ENCODE data around the gene FZD10.

Gene FZD10

DNA sequence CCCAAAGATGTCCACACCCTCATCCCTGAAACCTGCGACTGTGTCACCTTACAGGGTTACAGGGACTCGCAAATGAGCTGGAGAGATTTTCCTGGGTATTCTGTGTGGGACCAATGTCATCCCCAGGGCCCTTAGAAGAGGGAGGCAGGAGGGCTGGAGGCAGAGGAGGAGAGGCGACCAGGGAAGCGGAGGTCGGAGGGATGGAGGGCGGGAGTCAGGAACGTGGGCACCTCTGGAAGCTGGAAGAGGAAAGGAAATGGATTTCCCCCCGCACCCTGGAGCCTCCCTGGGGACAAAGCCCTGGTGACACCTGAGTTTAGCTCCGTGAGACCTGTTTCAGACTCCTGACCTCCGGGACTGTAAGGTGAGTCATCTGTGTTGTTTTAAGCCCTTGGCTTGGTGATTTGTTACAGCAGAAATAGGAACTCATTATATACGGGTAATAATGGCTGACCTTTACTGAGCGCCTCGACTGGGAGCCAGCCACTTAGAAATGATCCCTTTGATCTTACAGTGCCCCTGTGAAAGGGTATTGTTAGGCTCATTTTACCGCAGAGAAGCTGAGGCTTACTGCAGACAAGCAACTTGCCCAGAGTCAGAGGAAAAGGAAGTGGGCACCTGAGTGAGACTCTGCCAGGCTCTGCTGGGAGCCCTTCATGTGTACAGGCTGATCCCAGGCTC lies 29.3 kb upstream of the FZD10 start:
- no peak for DNase-seq

DNA sequence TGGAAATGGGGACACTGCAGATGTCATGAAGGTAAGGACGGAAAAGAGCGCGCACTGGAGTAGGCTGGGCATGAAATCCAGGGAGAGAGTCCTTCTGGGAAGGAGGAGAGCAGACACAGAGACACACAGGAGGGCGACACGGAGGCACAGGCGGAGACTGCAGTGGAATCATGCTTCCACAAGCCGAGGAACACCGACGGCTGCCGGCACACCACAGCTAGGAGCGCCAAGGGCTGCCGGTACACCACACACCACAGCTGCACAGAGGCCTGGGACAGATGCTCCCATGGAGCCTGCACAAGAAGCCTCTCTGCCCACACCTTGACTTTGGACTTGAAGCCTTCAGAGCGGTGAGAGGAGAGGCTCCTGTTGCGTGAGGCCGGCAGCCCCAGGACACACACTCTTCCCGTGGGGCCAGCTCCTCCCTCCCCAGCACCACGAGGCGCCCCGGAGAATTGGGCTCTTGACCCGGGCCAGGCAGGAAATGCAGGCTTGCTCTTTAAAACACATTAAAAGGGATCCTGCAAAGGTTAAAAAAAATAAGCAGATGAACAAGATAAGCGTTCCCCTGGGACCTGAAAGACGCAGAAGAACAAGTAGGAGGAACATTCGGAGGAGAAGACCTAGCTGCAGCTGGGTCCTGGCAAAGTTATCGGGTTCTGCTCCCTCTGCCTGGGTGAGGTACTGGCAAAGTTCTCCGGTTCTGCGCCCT lies 28.3 kb upstream of the FZD10 start:
- no peak for DNase-seq

DNA sequence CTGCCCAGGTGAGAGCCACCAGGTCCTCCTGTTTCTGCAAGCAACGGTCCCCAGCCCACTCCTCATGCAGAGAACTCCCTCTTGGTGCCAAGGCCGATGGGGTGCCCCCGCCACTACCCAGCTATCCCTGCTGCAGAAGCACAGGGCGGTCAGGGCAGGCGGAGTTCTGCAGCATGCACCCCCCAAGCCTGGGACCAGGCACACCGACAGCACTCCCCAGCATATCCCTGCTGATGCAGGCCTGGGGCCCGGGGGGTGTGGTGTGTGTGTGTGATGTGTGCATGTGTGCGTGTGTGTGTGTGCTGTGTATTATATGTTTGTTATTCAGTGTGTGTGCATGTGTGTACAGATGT lies 27.7 kb upstream of the FZD10 start:
- DNase-seq: no peak

DNA sequence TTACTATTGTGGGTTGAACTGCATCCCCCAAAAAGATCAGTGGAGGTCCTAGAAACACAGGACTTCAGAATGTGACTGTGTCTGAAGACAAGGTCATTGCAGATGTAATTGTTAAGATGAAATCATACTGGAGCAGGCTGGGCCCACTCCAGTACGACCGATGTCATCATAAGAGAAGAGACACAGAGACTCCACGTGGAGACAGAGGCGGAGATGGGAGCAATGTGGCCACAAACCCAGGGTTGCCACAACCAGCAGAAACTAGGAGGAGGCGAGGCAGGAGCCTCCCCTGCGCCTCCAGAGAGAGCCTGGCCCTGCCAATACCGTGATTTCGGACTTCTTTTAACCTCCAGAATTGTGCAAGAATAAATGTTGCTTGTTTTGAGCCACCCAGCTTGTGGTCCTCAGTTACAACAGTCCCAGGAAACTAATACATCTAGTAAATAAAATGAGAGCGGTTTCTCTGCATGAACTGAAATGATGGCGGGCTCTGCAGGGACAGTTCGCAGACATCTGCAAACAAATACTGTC lies 25.7 kb upstream of the FZD10 start:
- no peak for DNase-seq

DNA sequence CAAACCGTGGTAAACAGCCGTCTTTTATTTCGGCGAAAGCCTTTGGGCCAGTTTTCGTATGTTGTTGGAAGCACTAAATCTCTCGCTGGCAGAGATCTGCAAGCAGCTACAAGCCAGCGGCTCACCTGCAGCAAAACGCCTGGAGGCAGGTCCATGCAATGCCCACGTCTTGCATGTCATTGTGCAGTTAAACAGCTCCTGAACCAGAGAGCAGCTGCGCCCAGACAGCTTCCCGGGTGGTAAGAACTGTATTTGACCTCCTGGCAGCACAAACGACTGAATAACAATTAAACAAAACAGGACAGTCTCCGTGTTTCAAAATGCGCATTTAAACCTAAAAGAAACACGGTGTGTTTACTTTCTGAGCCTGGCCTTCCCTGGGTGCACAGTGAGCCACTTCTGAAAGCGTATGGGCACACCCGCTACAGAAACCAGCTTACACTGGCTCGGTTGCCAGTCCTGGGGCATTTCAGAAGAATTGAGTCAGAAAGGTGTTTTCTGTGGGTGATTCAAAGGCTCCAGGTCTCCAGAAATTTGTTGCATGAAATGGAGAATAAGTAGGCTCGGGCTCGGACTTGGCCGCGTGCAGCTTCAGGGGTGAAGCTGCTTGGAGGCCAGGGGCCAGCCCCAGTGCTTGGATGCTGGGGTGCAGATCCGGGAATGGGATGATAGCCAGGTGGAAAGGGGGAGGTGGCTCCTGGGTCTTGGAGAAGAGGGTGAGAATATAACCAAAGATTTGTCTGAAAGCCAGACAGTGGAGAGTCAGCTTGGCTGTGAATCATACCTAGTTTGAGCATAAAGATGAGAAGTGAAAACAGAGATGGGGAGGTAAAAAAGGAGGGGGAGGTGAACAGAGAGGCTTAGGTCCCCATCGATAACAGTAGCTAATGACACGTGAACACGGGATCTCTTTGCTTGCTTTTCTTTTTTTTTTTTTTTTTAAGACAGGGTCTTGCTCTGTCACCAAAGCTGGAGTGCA lies 24.9 kb upstream of the FZD10 start:
- no peak for DNase-seq

DNA sequence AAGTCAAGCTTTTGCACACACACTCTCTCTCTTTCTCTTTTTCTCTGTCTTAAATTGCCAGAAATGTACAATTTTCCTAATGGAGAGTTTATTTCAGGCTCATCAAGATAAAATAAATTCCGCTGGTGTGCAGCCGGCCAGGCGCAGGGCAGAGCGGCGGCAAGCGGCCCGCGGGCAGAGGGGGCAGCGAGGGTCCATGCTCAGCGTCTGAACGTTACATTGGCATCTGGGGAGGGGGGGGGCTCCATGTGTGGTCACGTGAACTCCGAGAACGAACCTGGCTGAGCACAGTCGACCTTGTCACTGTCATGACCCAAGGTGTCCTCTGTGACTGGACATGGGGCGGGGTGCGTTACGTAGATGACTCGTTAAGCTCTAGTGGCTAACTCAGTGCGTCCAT lies 23.8 kb upstream of the FZD10 start:
- no peak for DNase-seq

DNA sequence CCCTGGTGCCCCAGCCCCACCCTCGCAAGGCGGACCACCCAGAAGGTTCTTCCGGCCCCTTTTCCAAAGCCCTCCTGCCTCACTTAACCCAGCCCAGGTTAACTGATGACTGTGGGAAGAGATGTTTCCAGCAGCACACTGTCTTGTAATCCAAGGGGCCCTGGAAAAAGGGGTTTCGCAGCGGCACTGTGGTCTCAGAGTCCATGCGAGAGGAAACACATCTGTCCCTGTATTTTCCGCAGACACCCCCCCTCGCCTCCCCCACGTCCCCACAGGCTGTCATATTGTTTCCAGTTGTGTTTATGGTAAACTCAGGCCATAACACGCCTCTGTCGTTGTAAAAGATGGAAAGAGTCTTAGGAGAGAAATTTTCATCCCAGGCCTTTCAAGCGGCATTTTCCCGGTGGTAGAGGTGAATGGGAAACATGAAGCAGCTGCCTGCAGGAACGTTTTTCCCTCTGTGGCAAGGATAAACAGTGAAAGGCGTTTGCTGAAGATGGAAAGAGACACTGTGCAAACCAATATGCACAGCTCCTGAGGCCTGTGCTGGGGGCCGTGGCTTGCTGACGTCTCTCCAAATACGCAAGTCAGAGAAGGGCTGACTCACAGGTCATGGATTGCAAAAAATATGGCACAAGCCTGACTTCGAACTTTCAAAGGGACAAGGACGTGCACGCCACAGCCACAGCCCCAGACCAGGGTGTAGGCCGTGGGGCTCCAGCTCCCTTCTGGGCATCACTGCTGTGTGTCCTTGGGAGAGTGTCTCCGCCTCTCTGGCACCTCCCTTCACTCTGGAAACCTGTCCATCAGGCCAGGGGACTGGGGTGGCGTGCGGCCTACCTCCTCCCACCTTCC lies 22.5 kb upstream of the FZD10 start:
- no peak for DNase-seq

DNA sequence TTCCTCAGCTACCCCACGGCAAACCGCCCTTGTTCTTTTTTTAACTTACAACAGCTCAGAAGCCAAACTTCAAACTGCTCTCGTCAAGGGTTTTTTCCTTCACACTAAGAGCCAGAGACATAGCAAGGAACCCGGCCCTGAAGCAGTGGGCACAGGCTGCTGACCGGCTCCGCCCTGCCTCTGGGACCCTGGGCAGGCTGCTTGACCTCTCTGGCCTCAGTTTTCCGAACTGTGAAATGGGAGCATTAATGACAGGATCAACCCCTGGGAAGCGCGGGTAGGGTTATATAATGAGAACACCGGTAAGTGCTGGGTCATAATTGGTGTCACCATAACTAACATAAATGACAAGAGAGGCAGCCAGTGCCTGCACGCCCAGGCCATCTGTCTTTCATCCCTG lies 21.2 kb upstream of the FZD10 start:
- no peak for DNase-seq

DNA sequence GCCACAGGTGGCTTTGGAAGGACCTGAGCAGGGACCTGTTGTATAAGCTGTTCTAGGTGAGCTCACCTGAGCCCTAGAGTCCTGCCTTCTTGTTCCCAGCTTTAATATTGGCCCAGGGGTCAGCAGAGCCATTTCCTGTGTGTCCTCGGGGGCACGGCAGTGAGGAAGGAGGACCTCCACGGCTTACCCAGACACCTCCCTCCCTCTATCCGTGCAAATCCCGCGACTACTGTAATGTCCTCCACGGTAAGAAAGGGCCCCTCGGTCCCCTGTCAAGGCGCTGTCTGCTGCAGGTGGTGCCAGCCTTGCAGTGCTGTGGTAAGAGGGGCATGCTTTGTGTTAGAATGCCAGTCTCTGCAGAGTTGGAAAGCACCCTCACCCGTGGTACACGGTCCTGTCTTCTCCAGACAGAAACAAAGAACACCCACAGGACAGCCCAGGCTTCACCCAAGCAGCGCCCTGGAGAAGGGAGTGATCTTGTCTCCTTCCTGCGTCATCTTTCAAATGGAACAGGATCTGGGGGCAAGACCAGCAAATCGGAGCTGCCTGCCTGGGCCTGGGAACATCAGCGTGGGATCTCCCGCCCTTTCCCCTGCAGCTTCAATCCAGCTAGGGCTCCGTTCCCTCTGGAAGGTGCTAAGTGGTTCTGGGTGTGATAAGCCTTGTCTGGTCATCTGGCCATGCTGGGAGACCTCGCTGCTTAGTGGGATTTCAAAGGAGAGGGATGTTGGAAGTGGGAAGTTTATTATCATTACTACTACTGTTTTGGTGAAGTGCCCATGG lies 20.2 kb upstream of the FZD10 start:
- DNase-seq: no peak

DNA sequence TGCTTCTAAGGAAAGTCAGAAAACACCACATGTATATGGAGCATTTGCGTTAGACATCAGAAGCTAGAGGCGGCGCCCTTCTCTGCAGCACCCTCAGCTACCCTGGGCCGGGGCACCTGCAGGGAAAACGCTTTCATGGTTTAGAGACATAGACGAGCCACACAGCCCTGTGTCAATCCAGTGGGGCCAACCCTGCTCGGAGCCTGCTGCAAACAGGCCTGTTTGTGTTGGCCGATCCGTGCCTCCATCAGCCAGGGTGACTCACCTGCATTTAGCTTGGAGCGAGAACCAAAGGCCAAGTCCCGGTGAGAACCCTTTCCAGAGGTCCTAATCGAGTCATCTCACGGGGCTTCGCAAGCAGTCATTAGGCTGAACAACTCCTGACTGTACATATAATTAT lies 19.5 kb upstream of the FZD10 start:
- DNase-seq: no peak

DNA sequence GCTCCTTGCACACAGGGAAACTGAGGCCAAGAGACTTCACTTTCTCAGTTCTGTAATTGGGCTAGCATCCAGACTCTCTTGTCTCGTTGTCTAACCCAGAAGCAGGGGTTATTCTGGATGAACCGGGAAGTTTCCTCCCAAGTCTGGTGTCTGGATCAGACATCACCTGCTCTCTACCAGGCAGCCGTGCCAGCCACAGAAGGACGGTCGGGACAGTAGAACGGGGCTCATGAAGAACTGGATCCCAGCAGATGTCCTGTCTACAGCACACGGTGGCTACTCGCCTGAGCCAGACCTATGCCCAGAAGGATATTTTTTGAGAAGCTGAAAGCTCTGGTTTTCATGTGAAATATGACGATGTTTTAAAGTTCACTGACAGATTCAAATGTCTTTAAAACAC lies 19.1 kb upstream of the FZD10 start:
- no peak for DNase-seq

DNA sequence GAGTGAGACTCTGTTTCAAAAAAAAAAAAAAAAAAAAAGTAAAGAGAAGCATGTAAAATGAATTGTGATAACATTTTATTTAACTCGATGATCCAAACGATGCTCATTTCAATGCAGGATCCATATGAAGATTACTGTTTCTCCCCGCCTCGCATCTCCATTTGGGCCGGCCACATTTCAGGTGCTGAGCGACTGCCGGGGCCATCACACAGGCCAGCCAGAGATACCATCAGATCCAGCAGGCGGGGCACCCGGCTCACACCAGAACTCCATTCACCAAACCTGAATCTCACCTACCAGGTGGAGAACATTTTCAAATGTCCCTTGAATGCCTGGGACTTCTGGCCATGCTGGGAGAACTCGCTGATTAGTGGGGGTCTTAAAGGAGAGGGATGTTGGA lies 18.0 kb upstream of the FZD10 start:
- no peak for DNase-seq

DNA sequence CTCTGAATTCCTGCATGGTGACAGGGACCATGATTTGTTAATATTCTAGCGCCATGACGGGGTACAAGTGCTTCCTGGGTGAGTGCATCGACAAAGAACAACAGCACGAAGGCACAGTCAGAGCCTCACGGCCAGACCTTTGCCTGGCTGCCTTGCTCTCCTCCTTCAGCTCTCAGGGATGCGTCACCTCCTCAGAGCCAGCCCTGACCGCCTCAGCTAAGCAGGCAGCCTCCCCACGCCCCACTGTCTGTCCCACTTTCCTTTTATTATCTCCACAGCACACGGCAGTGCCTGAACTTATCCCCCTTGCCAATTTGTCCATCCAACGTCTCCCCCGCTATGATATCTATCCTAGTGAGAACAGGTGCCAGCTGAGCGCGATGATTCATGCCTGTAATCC lies 16.5 kb upstream of the FZD10 start:
- DNase-seq: no peak

DNA sequence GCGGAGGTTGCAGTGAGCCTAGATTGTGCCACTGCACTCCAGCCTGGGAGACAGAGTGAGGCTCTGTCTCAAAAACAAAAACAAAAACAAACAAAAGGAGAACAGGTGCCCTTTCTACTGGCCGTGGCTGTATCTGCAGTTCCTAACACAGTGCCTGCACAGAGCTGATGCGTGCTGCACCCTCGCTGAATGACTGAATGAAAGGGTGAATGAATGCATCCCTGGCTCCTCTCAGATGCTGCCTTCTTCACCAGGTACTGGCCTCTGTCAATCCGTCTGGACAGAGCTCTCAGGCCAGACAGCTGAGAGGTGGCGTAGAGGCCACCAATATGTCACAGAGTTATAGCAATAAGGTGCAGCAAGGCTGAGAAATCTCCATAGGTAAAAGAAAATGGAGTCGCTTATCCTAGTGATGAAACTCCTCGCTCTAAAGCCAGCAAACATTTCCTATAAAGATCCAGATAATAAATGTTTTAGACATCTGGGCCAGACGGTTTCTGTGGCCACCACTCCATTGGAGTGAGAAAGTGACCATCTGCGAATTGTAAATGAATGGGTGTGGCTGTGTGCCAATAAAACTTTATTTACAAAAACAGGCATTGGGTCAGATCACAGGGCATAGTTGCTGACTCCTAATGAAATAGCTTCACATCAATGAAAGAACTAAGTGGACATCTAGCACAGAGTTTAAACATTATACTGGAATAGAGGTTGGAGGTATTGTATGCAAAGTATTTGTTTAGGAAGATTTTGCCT lies 15.9 kb upstream of the FZD10 start:
- no peak for DNase-seq

DNA sequence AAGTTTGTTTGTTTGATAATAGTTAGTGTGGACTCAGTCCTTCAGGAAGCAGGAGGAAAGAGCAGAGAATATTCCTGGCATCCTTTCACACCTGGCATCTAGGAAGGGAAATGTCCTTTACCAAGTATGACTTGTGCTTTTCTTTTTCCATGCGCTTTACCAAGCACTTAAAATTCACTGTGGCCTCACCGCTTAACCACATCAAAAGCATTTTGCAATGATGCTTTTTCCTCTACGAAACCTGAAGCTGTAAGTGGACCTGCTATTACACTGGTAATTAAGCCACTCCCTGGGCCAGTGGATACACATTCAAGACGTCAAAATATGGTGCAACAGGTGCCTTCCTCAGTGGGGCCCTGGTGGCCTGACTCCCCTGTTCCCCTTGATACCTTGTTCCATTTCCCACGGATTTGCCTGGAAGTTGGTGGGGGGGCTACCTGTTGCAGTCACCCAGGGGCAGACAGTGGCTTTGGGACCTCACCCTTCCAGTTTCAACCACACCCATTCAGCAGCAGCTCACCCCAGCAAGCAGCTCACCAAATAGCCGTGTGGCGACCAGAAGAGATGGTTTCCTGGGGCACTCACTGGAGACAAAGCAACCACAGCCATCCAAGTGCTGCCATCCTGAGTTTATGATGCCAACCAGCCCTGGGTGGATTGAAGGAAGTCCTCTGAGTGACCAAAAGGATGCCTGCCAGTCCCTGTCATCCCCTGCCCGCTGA lies 14.2 kb upstream of the FZD10 start:
- no peak for DNase-seq

DNA sequence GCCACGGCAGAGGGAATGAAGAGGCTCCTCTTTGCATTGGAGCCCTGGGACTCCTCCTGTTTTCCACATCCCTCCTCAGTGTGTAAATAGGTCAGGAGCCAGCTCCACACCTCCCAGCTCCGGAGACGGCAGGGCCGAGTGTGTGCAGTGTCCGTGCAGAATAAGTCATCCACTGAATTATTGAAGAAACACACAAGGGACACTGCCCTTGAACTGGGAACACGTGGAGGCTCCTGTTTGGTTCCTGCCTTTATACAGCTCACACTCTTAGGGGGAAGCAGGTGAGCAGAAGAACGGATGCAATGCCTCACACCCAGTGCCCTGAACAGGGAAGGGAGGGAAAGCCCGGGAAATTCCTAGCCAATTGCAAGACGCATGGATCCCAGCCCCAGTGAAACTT lies 10.4 kb upstream of the FZD10 start:
- no peak for DNase-seq

DNA sequence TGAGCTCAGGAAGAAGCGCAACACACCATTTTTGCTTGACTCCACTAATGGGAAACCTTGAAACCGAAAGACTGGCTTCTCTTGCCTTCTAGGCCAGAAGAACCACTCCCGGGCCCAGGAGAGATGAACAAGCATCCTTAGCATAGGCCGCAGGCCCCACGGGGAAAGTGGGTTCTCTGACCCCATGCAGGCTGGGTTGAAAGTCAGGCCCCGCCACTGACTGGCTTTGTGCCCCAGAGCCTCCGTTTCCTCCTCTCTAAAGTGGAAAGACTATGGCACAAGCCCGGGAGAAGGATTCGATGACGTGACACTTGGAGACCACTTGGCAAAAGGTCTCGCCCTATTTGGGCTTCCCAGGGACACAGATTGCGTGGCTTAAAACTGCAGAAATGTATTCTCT lies 9.9 kb upstream of the FZD10 start:
- no peak for DNase-seq

DNA sequence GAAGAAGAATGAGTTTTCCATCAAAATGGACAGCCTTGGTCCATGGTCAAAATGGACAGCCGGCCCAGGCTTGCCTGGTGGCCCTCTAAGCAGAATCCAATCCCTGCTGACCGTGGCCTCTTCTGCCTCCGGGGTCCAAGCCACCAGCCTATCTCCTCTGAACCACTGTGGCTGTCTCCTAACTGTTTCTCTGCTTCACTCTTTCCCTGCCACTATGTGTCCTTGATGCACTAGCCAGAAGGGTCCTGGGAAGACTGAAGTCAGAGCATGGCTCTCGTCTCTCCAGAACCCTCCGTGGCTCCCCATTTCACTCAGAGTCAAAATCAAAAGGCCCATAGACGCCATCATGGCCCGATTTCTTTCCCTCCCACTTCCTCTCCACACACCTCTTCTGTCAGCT lies 8.5 kb upstream of the FZD10 start:
- no peak for DNase-seq

DNA sequence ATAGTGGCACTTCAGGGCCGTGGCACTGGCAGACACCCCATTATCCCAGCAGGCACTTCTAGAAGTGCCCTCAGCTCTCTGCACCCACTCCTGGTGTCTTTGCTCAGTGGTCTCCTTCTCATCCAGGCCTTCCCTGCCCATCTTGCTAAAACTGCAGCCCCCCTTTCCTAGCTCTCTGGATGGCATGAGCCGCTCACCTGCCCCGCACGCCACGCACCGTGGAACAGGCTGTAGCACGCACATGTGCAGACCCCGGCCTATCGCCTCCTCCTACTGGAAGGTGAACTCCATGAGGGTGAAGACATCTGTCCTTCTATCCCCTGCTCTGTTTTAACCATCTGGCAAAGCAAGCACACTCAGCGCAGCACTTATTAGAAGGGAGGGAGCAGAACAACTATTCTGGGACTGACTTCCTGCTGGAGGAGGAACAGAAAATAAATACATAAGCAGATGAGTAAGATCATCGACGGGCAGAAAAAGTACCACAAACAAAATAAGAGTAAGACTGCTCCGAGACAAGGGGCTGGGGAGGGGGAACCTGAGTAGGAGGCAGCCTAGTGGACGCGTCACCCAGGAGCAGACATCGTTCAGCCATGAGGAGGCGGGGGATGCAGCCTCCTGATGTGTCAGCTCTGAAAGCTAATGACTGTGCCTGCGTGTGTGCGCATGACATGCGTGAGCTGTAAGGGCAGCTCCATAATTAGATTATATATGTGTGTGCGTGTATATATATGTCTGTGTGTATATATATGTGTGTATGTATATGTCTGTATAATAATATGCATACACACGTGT lies 7.8 kb upstream of the FZD10 start:
- no peak for DNase-seq
